ENCODE data around the gene NOTCH4. TPM values are rescaled to one million over a fixed set of nuclear protein-coding genes. Genes with fewer than 3 reads are reported as not detected.

Gene NOTCH4
- total and polyA plus RNA-seq, 9 of the 15 experiments (the other 6 are each of a cell fraction or from before 2014, with no cell fraction given): 0.24 to 4.3 (median 1.7) TPM

- Histone ChIP-seq H3K36me3 (ENCODE audit: control insufficient read depth, insufficient read depth, low read length) (peaks cover under 1% of the 10 kb centered on the region; the same call in 2 of the 3 replicates), H2AFZ (ENCODE audit: low read depth, low read length) (no peak overlapping the region), H3K4me3 (no peak overlapping the region), H3K9me3 (replicated peaks; ENCODE audit: control insufficient read depth, insufficient read depth, low read depth, low read length) (no peaks in the 10 kb centered on the region), H3K27me3 (ENCODE audit: control insufficient read depth in 2 of 2, insufficient read depth in 2 of 2, low read length in 2 of 2) (no peaks in the 10 kb centered on the region), H3K4me1 (replicated peaks in 1 of 2; ENCODE audit: control insufficient read depth in 2 of 2, insufficient read depth in 2 of 2, low read length in 2 of 2) (peaks cover 28 to 55% of the 10 kb centered on the region in 2 experiments), H3K9ac (ENCODE audit: insufficient read depth in 1 of 2, low read depth in 2 of 2, low read length in 2 of 2) (no peak overlapping the region), H3K4me2 (ENCODE audit: insufficient read depth, low read length) (no peak overlapping the region), H3K79me2 (ENCODE audit: control insufficient read depth, insufficient read depth, low read length) (peaks cover 30% of the 10 kb centered on the region), H3K9me1 (ENCODE audit: control insufficient read depth, insufficient read depth, low read length) (no peaks in the 10 kb centered on the region), H3K27ac (ENCODE audit: extremely low read depth, low read depth, low read length) (no peak overlapping the region), H4K20me1 (replicated peaks; ENCODE audit: control insufficient read depth, insufficient read depth, low read length) (no peaks in the 10 kb centered on the region)
- ATAC-seq (no peak), FAIRE-seq (no peak), DNase-seq (ENCODE audit: extremely low read depth in 1 of 4, low spot score in 3 of 4) (no peak)
- intact Hi-C loops (cut with micrococcal nuclease): no loop called here
- no peak for TF ChIP-seq ZNF3 (CRISPR knock-in tag; IDR thresholded peaks at IDR 0.05)
- no peak for TF ChIP-seq LEF1 (IDR thresholded peaks at IDR 0.05)
- TF ChIP-seq CCAR2 (IDR thresholded peaks at IDR 0.05; ENCODE audit: low read depth, low read length): no peak
- TF ChIP-seq SRF (CRISPR knock-in tag; IDR thresholded peaks at IDR 0.05): no peak
- TF ChIP-seq NRF1 (conservative IDR thresholded peaks at IDR 0.05 in 1 of 2, IDR thresholded peaks at IDR 0.05 in 1 of 2): no peak
- CTCF ChIA-PET (ENCODE audit: low intra/inter-chr PET ratio): no interaction called here
- no TSS peak for BruUV-seq (replicated peaks)
- POLR2A ChIA-PET: no interaction called here
- in situ Hi-C loops (cut with MboI): no loop called here
- WGBS (ENCODE audit: insufficient coverage, low coverage, missing lambda C conversion rate): 86% methylated on average over 27 of the region's 55 CpGs
Measured at GRCh38 chr6:32149932-32150870, 73.7 kb downstream of the NOTCH4 start.

All from K562 (cell line).